ENCODE results near the gene OXTR. TPM values are rescaled to one million over a fixed set of nuclear protein-coding genes. Genes with fewer than 3 reads are reported as not detected.

OXTR gene
- total RNA-seq, 1 experiment from 2014 or later, result 3.6 TPM

DNA sequence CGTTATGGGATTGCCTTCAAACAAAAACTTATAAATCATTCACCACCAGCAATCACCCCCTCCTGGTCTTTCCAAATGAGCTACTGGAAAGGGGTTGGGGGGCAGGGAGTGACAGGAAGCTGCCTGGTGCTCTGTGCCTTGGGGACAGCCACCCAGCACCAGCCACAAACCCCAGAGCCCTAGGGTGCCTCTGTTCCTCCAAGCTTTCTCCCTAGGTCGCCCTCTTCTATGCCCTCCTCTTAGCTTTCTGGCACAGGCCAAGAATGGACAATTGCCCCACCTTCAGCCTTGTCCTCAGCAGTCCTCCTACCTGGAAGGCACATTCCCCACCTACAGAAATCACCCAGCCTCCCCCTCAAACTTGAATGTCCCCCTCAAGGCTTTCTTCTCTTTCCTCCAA lies 3.3 kb downstream of the OXTR start:
- POLR2A ChIA-PET, result no interaction called here
- H3K36me3 Mint-ChIP-seq, result no peaks in the 10 kb centered on the region
- CTCF ChIA-PET, result interaction anchor here (0.8 to 1.3 kb wide), 2 partner anchors 11 to 52 kb away, joined by 3 to 4 read pairs; no protein-coding TSS in a partner anchor
- H3K4me1 Mint-ChIP-seq, result peaks cover 29% of the 10 kb centered on the region
- no peak overlapping the region for H3K4me3 Mint-ChIP-seq
- DNase-seq (ENCODE audit: low spot score) (no peak), ATAC-seq (no peak)
- H3K27ac Mint-ChIP-seq, result no peak overlapping the region
- no peaks in the 10 kb centered on the region for H3K9me3 Mint-ChIP-seq
- H3K27me3 Mint-ChIP-seq (ENCODE audit: low read depth), result peaks cover 54% of the 10 kb centered on the region
- TF ChIP-seq ZNF232 (CRISPR knock-in tag; IDR thresholded peaks at IDR 0.05) (no peak), TEAD4 (CRISPR knock-in tag; IDR thresholded peaks at IDR 0.05) (no peak), ETV6 (CRISPR knock-in tag; IDR thresholded peaks at IDR 0.05) (no peak), GTF2I (CRISPR knock-in tag; conservative IDR thresholded peaks at IDR 0.05) (no peak), NFE2L1 (CRISPR knock-in tag; IDR thresholded peaks at IDR 0.05) (no peak), IRF2 (CRISPR knock-in tag; IDR thresholded peaks at IDR 0.05; ENCODE audit: borderline replicate concordance, low read depth) (no peak), ZNF138 (CRISPR knock-in tag; conservative IDR thresholded peaks at IDR 0.05) (no peak), ZNF416 (CRISPR knock-in tag; IDR thresholded peaks at IDR 0.05) (no peak), FOXK1 (CRISPR knock-in tag; IDR thresholded peaks at IDR 0.05) (no peak), HMGA2 (CRISPR knock-in tag; IDR thresholded peaks at IDR 0.05) (no peak), TCF7 (CRISPR knock-in tag; IDR thresholded peaks at IDR 0.05; ENCODE audit: low read depth) (no peak), NFATC4 (CRISPR knock-in tag; IDR thresholded peaks at IDR 0.05) (no peak), ELF4 (CRISPR knock-in tag; IDR thresholded peaks at IDR 0.05; ENCODE audit: low read depth) (no peak), OVOL2 (CRISPR knock-in tag; IDR thresholded peaks at IDR 0.05; ENCODE audit: borderline replicate concordance) (no peak)
- TF ChIP-seq, protein P1, sequence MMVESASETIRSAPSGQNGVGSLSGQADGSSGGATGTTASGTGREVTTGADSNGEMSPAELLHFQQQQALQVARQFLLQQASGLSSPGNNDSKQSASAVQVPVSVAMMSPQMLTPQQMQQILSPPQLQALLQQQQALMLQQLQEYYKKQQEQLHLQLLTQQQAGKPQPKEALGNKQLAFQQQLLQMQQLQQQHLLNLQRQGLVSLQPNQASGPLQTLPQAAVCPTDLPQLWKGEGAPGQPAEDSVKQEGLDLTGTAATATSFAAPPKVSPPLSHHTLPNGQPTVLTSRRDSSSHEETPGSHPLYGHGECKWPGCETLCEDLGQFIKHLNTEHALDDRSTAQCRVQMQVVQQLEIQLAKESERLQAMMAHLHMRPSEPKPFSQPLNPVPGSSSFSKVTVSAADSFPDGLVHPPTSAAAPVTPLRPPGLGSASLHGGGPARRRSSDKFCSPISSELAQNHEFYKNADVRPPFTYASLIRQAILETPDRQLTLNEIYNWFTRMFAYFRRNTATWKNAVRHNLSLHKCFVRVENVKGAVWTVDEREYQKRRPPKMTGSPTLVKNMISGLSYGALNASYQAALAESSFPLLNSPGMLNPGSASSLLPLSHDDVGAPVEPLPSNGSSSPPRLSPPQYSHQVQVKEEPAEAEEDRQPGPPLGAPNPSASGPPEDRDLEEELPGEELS (CRISPR knock-in tag; IDR thresholded peaks at IDR 0.05), result no peak
- TF ChIP-seq, protein P2, sequence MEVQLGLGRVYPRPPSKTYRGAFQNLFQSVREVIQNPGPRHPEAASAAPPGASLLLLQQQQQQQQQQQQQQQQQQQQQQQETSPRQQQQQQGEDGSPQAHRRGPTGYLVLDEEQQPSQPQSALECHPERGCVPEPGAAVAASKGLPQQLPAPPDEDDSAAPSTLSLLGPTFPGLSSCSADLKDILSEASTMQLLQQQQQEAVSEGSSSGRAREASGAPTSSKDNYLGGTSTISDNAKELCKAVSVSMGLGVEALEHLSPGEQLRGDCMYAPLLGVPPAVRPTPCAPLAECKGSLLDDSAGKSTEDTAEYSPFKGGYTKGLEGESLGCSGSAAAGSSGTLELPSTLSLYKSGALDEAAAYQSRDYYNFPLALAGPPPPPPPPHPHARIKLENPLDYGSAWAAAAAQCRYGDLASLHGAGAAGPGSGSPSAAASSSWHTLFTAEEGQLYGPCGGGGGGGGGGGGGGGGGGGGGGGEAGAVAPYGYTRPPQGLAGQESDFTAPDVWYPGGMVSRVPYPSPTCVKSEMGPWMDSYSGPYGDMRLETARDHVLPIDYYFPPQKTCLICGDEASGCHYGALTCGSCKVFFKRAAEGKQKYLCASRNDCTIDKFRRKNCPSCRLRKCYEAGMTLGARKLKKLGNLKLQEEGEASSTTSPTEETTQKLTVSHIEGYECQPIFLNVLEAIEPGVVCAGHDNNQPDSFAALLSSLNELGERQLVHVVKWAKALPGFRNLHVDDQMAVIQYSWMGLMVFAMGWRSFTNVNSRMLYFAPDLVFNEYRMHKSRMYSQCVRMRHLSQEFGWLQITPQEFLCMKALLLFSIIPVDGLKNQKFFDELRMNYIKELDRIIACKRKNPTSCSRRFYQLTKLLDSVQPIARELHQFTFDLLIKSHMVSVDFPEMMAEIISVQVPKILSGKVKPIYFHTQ (CRISPR knock-in tag; IDR thresholded peaks at IDR 0.05), result no peak
- TF ChIP-seq, protein P3, sequence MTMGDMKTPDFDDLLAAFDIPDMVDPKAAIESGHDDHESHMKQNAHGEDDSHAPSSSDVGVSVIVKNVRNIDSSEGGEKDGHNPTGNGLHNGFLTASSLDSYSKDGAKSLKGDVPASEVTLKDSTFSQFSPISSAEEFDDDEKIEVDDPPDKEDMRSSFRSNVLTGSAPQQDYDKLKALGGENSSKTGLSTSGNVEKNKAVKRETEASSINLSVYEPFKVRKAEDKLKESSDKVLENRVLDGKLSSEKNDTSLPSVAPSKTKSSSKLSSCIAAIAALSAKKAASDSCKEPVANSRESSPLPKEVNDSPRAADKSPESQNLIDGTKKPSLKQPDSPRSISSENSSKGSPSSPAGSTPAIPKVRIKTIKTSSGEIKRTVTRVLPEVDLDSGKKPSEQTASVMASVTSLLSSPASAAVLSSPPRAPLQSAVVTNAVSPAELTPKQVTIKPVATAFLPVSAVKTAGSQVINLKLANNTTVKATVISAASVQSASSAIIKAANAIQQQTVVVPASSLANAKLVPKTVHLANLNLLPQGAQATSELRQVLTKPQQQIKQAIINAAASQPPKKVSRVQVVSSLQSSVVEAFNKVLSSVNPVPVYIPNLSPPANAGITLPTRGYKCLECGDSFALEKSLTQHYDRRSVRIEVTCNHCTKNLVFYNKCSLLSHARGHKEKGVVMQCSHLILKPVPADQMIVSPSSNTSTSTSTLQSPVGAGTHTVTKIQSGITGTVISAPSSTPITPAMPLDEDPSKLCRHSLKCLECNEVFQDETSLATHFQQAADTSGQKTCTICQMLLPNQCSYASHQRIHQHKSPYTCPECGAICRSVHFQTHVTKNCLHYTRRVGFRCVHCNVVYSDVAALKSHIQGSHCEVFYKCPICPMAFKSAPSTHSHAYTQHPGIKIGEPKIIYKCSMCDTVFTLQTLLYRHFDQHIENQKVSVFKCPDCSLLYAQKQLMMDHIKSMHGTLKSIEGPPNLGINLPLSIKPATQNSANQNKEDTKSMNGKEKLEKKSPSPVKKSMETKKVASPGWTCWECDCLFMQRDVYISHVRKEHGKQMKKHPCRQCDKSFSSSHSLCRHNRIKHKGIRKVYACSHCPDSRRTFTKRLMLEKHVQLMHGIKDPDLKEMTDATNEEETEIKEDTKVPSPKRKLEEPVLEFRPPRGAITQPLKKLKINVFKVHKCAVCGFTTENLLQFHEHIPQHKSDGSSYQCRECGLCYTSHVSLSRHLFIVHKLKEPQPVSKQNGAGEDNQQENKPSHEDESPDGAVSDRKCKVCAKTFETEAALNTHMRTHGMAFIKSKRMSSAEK (CRISPR knock-in tag; IDR thresholded peaks at IDR 0.05; ENCODE audit: borderline replicate concordance), result no peak
- TF ChIP-seq, protein P4, sequence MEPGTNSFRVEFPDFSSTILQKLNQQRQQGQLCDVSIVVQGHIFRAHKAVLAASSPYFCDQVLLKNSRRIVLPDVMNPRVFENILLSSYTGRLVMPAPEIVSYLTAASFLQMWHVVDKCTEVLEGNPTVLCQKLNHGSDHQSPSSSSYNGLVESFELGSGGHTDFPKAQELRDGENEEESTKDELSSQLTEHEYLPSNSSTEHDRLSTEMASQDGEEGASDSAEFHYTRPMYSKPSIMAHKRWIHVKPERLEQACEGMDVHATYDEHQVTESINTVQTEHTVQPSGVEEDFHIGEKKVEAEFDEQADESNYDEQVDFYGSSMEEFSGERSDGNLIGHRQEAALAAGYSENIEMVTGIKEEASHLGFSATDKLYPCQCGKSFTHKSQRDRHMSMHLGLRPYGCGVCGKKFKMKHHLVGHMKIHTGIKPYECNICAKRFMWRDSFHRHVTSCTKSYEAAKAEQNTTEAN (CRISPR knock-in tag; IDR thresholded peaks at IDR 0.05), result no peak
- TF ChIP-seq, protein P5, sequence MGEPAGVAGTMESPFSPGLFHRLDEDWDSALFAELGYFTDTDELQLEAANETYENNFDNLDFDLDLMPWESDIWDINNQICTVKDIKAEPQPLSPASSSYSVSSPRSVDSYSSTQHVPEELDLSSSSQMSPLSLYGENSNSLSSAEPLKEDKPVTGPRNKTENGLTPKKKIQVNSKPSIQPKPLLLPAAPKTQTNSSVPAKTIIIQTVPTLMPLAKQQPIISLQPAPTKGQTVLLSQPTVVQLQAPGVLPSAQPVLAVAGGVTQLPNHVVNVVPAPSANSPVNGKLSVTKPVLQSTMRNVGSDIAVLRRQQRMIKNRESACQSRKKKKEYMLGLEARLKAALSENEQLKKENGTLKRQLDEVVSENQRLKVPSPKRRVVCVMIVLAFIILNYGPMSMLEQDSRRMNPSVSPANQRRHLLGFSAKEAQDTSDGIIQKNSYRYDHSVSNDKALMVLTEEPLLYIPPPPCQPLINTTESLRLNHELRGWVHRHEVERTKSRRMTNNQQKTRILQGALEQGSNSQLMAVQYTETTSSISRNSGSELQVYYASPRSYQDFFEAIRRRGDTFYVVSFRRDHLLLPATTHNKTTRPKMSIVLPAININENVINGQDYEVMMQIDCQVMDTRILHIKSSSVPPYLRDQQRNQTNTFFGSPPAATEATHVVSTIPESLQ (CRISPR knock-in tag; IDR thresholded peaks at IDR 0.05), result no peak
- TF ChIP-seq, protein P6, sequence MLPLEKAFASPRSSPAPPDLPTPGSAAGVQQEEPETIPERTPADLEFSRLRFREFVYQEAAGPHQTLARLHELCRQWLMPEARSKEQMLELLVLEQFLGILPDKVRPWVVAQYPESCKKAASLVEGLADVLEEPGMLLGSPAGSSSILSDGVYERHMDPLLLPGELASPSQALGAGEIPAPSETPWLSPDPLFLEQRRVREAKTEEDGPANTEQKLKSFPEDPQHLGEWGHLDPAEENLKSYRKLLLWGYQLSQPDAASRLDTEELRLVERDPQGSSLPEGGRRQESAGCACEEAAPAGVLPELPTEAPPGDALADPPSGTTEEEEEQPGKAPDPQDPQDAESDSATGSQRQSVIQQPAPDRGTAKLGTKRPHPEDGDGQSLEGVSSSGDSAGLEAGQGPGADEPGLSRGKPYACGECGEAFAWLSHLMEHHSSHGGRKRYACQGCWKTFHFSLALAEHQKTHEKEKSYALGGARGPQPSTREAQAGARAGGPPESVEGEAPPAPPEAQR (CRISPR knock-in tag; IDR thresholded peaks at IDR 0.05), result no peak
